OCI-LY7 (cell line): Measurements from ENCODE around the gene WSB1.

ENCODE experiments used
- CTCF ChIP-seq: fragments of 200-600 bp; sonication (generic); conservative IDR thresholded peaks from 2 replicates; pipeline ENCODE4 v1.5.1; 2014; ENCODE audit warnings: mild to moderate bottlenecking, antibody characterized with exemption, low read length, moderate library complexity, mixed read lengths
- EZH2phosphoT487 ChIP-seq: fragments of 200-600 bp; sonication (generic); IDR thresholded peaks from 2 replicates; pipeline ENCODE4 v1.6.1; 2018; ENCODE audit warnings: low read depth, borderline replicate concordance, mild to moderate bottlenecking, mixed run types, antibody characterized with exemption, low read length, moderate library complexity, mixed read lengths

- TF ChIP-seq CTCF = no peak
- TF ChIP-seq EZH2phosphoT487 = no peak
Observed at GRCh38 chr17:27264068-27264812, 29.7 kb upstream of the WSB1 start.
